NCI-H2081 (cell line): ENCODE measurements around the gene CD300A.
A peak's percentile ranks its signal among the peaks of the same experiment; 100 is the strongest.

Experiments
- DNase-seq, 2 experiments: peaks; one replicate each; lab custom pipeline; 2025; lab: John Stamatoyannopoulos, UW

Gene CD300A

DNA sequence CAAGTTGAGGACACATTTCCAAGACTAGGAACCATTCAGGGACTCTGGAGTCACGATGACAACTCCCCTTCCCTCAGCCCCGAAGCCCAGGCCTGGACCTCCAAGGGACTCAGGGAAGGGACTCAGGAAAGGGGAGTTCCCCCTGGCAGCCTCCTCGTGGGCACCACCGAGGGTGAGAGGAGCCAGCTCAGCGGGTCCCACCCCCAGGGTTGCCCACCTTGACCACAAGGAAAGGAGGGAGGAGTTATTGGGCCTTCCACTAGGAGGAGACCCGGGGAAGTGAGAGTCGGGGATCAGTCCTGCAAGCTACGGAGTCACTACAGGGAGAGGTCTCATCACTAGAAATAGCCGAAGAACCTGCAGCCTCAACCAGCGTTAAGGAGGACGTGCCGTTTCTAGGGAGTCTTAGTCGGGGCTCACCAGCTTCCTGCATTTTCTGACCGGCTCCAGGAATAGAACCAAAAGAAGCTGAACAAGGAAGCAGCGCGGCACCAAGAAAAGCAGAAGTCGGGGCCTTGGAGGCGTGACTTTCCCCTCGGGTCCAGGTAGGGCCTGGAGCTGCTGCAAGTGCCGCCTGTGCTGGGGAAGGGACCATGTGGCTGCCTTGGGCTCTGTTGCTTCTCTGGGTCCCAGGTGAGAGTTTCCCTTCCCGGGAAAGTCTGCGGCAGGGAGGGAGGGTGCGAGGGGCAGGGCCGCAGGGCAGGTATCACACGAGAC, at the start of gene CD300A:
CD300A (plus strand) TSS at position 524 of the 717 bp plus-strand sequence; CDS start at position 594, 70 bp downstream.
- DNase-seq = no peak

DNA sequence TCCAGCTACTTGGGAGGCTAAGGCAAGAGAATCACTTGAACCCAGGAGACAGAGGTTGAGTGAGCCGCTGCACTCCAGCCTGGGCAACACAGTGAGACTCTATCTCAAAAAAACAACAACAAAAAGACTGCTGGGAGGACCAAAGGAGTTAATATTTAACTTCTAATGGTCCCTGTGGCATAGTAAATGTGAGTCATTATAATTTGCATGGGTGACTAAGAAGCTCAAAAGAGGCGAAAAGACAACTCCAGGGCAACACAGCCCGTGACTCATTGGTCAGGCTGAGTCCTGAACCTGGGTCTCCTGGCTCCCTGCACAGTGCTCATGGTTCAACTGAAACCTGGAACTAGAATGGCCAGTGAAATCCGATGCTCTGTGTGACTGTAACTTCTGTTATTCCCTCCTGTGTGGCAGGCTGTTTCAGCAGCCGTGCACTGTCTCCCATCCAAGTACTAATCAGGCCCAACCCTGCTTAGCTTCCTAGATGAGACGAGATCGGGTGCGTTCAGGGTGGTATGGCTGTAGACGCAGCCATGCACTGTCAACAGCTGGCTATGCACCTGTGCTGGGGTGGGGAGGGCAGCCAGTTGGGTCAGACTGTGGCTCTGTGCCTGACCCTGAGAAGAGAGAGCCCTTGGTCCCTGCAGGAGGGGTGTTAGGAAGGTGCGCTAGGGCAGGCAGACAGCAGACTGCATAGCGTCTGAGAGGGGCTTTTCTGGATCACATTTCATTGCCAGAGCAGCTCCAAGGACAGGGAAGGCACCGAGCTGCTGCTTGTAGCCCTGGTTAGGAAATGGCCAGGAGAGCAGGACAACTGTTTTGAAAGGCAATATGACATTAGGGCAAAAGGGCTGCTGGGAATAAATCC, 49.0 kb upstream of the CD300A start:
- no peak for DNase-seq

DNA sequence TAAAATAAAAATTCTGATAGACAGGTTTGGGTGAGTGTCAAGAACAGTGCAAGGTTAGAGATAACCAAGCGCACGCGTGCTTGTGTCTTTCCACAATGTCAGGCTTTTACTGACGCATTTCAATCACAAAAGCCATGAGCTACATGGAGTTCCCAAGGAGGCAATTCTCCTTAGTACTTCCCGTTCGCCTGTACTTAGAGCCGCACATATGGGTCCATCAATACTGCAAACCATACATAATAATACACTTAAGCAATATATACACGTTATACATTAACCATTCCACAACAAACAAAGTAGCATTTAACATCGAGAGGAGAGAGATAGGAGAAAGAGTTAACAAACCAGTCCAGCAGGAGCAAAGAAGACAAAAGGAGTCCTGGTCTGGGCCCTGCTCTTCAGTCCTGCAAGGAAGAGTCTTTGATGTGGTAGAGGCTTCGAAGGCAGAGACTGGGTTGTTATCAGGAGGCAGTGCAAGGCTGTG, 46.5 kb upstream of the CD300A start:
- DNase-seq = no peak

DNA sequence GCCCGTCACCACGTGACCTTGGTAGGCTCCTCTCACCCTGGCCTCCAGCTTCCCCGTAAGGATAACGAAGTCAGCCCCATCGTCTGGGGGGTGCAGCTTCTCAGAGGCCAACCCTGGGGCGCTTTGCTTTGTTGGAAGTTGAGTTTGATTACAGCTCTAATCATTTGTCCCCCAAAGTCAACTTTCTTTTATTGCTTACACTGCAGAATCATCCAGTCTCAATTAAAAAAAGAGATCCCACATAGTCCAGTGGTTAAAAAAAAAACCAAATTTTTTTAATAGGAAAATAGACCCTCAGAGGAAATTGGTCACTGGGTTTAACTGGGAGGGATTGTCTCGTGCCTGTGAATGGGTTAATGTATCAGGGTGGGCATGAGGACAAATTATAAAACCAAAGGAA, 42.3 kb upstream of the CD300A start:
- no peak for DNase-seq

DNA sequence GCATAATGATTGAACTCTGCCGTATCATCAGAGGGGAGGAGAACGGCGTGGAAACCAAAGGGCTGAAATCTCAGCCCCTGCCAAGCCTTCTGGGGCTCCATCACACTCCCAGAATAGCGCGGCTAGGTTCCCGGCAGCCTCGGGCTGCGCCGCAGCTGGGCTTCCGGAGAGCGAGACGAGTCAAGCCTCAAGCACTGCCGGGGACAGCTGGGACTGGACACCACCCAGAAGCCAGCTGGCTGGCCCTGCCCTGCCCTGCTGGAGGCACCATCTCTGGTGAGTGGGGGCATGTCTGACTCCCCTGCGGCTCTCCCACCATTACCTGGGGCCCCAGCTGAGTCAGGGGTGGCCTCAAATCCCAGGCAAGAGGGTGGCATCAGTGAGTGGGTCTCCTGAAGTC, 41.8 kb upstream of the CD300A start:
- no peak for DNase-seq

DNA sequence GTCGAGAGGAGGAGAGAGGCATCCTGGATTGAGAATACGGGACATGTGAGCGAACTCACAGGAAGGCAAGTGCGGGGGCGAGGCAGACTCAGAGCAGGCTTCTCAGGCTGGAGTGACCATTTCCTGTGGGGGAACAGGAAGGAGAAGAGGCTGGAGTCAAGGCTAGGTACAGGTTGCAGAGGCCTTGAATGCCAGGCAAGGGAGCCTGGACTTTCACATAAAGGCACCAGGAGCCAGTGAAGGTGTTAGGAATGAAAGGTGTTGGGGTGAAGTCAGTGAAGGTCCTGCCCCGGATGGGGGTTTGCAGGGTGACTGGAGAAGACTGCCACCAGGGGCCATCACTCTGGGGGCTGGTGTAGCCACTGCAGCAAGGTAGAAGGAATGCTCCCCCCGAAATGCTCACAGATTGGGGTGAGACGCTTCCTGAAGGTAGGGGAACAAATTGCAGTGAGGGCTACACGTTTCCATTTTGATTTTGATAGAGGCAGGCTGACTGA, 39.8 kb upstream of the CD300A start:
- no peak for DNase-seq

DNA sequence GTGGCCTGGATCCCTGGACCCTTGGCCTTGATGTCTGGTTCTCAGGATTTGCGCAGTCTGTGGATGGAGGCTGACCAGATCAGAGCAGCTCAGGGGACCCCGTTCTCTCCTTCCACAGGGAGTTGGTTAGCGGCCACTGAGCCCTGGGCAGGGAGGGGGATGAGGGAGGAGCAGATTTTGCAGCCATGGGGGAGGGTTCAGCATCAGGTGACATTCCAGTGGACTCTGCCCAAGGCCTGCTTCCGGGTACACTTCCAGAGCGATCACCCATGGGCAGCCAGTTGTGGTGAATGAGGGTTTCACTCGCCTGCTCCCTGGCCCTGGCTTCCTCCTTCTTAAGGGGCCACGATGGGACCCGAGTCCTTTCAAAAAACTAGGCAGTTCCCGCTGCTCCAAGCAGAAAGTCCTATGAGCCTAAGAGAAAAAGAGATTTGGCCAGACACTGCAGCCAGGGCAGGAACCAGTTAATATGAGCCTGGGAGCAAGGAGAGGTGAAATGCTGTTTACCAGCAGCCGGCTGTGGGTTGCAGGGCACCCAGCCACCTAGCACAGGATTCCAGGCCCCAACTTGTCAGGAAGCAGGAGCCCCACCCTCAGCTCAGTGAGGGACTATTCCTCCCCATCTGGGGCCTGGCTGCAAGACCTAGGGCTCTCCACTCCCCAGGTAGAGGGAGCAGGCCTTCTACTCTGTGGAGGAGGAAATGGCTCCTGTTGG, 39.2 kb upstream of the CD300A start:
- DNase-seq = no peak

DNA sequence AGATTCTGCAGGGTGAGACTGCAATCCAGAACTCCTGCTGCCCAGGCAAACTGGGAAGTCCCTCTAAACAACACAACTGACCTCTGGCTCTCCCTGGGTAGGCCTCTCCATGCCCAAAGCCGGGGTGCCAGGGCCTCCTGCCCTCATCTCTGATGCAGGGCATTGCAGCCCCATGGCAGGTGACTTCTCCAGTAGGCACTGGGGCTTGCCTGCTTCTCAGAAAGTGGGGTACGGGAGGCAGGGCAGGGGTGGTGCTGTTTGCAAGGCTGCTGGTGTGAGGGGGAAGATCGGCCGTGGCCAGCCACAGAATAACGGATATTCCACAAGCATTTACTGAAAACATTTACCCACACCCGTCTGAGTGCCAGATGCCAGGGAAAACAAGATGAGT, 38.7 kb upstream of the CD300A start:
- no peak for DNase-seq

DNA sequence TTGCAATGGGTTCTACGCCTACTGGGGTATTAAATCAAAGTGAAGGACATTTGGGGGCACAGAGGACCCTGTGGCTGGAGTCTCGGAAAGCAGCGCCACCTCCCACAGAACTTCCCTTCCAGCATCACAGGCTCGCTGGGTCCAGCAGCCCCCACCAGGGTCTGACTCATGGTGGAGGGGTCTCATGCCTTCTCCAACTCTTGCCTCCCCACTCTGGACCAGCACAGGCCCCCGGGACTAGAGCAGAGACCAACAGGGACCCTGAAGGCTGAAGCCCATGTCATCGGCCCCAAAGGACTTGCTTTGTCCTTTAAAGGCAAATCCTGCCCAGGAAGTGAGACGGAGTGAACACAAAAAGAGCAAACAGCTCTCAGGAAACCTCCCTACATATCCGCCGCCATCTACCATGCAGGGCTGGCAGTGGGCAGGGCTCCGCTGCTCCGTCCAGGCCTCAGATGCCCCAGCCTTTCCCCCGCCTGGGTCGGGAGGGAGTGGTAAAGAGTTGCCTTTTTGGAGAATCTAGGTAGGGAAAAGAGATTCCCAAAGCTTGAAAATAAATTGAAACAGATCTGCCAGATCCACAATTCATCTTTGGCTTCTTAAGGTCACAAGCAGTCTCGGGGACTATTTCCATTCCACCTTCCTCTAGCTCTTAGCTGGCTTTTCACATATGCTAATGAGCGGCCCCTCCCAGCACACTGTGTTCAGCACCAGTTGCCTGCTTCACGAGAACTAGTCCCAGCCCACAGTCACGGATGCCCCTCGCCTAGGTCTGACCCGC, 36.6 kb upstream of the CD300A start:
- DNase-seq = no peak

DNA sequence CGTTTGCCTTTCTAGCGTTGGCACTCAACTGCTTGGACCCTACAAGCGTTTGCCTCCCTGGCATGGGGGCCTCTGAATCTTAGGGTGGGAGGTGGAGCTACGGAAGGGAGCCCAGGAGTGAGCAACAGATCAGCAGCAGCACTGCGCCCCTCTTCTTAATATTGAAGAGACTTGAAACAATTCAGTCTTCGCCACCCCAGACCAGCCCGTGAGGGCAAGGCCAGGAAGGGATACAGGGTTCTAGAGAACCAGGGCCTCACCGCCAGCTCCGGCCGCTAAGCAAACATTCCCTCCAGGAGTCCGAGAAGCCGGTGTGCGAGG, 36.1 kb upstream of the CD300A start:
- no peak for DNase-seq

DNA sequence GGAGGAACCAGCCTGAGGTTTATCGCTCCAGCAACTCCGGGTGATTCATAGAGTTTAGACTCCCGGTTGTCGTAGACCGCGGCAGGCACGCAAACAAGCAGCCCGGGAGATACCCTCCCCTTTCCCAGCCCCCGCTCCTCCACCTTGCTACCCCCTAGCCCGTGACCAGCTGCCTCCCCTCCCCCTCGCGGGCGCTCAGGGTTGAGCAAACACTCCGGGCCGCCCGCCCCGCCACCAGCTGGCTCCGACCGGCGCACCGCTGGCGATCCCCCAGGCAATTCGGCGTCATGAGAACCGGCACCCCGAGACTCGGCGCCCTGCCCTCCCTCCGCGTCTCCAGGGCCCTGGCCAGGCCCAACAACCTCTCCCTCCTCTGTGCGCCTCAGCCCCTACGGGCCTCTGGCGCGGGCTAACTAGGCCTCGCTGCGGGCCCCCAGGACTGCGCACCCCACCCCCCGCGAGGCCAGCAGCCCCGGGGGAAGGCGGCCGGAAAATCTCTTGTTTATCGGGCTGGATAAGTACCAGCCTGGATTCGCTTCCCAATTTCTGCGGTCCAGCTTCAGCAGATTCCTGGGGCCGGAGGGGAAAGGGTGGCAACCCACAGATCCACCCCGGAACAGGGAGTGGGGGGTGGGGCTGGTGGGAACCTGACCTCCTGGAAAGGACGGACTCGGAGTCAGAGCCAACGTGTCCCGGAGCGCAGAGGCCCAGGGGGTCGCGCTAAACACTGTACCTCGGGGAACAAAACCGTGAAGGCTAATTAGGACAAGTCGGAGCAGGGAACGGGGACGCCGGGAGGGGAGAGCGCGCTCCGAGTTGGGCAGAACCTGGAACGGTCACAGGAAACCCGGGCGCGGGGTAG, 35.5 kb upstream of the CD300A start:
- peak; percentile 63 to 85 for DNase-seq

DNA sequence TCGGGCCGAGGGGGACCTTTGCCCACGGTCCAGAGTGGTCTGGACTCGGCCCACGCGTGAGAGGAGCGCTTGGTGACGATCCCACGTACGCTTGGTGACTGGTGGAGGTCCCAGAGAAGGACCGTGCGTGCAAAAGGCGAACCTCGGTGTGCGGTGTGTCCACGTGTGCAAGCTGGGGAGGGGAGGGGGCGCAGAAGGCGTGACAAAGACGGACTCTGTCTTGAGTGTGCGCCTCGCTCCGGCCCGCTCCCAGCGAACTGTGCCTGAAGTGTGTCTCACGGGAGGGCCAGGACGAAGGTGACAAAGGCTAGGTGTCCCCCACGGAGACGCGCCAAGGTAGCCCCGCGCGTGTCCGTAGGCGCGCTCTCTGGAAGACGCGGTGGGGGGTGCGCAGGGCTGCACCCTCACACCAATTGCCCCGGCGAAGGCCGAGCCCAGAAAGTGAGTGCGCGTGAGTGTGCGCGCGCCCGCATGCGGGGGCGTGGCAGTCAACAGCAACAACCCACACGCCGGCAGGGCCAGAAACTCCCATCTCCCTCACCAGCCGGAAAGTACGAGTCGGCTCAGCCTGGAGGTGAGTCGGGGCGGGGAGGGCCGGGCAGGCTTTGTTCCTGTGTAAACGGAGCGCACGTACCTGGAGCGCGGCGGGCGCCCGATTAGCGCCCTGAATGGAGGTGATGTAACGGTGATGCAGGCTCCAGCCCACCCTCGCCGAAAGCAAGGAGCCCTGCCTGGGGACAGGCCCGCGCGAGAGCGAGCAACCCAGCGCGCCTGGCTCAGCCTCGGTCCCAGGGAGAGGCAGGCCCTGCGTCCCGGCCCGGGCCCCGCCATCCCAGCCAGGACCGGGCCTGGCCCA, 34.6 kb upstream of the CD300A start, which contains the start of gene GPRC5C:
GPRC5C (plus strand) TSS at position 521 of the 856 bp plus-strand sequence. CDS start 7,689 bp downstream, outside the sequence.
- DNase-seq = peak; percentile 71 to 80

DNA sequence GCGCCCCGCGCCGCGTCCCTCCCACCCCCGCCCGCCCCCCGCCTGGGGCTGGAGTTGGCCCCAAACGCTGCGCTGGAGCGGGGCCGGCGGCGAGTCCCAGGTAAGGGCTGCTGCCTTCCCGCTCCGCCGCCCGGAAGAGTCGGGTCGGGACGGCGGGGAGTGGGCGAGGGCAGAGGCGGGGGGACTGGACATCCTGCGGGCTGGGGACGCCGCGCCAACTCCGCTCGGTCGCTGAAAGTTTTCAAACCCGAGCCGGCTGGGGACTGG, 34.1 kb upstream of the CD300A start:
- DNase-seq = no peak

DNA sequence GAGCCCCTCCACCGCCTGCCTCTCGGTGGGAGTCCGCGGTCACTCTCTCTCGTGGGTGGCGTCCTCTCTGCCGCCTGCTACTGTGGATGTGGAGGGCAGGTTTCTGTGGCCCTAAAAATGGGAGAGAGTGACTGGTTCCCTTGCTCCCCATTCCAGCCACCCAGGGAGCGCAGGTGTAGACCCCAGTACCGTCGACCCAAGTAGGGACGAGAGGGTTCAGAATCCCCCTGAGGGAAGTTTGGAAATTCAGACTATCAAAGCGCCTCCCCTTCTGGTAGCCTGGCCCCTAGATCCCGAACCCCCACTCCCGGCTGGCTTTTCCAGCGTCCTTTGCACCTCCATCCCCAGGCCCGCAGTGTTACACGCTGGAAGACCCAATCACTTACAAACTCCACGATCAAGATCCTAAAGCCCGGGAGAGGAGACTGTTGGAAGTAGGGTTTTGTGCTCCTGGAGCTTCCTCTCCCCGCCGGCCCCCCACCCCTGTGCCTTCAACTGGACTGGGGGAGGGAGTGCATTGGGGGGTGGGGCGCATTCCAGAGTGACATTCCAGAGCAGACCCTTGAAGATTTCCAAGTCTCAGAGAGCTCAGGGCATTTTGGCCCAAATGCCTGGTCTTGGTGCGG, 33.6 kb upstream of the CD300A start:
- no peak for DNase-seq

DNA sequence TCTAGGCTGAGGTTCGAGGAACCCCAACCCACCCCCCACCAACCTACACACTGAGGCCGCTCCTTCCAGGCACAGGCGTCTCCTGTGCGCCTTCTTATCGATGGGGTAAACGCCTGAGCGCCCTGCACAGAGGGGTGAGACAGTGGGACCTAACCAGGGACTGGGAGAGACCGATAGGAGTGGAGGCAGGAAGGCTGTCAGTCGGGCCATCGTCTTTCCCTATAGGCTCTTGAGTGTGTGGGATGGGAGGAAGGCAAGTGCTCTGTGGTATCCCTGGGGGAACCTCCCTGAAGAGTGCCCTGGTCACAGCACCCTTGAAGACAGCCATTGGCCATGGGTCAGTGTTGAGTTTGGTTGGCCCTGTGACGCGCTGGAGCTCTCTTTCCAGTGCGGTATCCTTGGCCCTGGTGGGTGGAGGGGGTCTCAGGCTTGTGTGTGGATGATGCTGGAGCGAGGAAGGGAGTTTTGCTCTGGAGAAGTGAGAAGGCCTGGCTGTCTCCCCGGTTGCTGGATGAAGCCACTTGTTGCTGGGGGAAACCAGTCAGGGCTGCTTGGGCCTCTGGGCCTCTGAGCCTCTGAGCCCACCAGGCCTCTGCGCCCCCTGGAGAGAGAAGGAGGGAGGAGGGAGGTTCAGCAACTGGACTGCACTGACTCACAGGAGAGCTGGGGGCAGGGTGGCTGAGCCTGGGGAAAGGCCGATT, 32.9 kb upstream of the CD300A start:
- no peak for DNase-seq

DNA sequence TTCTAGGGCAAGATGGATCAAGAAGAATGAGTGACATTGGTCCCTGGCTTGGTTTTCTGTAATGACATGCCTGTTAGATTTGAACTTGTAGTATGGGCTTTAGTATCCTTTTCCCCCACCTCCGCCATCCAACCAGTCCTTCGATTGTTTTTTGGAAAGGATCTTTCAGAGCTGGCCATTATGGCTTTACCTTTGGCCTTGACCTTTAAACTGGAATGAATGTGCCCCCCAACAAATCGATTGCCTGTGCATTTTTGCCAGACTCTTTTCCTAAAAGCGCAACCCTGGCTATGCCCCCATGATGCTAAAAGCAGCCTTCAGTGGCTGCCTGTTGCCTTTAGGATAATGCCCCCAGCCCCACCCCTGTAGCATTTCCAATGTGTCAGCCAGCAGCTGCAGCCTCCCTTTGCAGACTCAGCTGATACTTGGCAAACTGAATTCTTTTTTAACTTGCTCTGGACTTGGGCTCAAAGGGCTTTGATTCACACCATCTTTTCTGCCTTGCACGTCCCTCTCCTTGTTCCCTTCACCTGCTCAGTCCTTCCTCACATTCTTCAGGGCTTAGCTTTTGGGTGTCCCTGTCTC, 30.6 kb upstream of the CD300A start:
- no peak for DNase-seq

DNA sequence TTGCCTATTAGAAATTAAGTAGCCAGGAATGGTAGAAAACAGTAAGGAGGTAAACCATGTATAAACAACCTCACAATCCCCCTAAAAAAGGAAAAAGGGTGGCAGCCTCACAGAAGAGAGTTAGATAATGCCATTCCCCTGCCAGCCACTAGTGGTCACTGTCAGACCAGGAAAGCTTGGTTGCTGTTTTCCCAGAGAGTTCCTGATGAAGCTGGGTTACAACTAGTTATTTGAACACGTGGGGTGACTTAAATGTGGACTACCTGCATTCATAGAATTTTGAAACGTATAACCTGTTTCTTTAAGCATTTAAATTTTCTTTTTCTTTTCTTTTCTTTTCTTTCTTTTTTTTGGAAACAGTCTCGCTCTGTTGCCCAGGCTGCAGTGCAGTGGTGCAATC, 28.7 kb upstream of the CD300A start:
- no peak for DNase-seq
